22Rv1 (cell line): ENCODE results near the gene FAM168B.
A peak's percentile ranks its signal among the peaks of the same experiment; 100 is the strongest.

Experiments used
- ZFX ChIP-seq: fragments of 450-650 bp; IDR thresholded peaks from 2 replicates; pipeline ENCODE4 v1.6.1; 2017; ENCODE audit warnings: antibody characterized with exemption, borderline replicate concordance
- TF ChIP-seq, protein P1 (sequence below): fragments of 450-650 bp; IDR thresholded peaks from 2 replicates; pipeline ENCODE4 v1.5.1; 2017; ENCODE audit warnings: mild to moderate bottlenecking

DNA sequence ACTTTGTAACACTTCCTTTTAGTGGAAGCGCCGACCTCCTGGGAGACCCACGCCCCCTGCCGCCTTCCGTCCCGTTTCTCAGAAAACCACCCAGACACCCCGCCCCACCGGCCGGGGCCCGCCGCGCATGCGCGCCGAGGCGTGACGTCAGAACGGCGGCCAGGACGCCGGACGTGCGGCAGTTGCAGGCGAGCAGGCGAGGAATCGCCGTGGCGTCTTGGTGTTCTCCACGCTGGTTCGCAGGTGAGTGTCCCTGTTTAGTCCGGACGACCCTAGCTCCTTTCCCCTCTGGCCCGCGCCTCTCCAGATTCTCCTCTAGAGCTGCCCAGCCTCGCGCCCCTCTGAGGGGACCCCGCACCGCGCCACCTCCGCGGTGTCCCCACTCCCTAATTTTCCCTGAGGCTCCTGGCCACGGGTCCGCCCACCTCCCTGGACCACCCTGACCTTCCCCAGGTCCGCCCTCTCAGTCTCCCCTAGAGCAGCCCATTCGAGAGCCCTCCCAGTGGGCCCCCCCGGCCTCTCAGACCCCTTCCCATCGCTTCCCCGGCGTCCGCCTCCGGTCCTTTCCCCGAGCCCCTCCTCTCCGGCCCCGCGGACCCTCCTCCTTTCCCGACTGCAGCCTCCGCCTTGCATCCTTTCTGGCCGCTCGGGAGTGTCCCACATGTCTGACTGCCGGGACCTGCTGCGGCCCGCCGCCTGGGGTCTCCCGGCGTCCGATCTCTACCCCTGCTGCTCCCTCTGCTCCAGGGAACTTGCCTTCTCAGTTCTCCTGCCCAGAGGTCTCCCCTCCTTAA is 12.1 kb upstream of the FAM168B start, which contains the start of gene PLEKHB2:
- TF ChIP-seq, protein P1, sequence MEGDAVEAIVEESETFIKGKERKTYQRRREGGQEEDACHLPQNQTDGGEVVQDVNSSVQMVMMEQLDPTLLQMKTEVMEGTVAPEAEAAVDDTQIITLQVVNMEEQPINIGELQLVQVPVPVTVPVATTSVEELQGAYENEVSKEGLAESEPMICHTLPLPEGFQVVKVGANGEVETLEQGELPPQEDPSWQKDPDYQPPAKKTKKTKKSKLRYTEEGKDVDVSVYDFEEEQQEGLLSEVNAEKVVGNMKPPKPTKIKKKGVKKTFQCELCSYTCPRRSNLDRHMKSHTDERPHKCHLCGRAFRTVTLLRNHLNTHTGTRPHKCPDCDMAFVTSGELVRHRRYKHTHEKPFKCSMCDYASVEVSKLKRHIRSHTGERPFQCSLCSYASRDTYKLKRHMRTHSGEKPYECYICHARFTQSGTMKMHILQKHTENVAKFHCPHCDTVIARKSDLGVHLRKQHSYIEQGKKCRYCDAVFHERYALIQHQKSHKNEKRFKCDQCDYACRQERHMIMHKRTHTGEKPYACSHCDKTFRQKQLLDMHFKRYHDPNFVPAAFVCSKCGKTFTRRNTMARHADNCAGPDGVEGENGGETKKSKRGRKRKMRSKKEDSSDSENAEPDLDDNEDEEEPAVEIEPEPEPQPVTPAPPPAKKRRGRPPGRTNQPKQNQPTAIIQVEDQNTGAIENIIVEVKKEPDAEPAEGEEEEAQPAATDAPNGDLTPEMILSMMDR, result peak; percentile 6; the same call in 1 of the 2 replicates
- no peak for TF ChIP-seq ZFX
